H1 (cell line): ENCODE data around the gene MRPS27. TPM values are rescaled to one million over a fixed set of nuclear protein-coding genes. Genes with fewer than 3 reads are reported as not detected.

Experiments used
- CTCF ChIA-PET: fragments of 300-600 bp; sonication (Branson Sonifier 250); formaldehyde crosslinking; loops from one replicate; lab custom pipeline; 2021; ENCODE audit not compliant: partially characterized antibody; lab: Charles Lee
- POLR2A ChIA-PET: fragments of 300-600 bp; sonication (Branson Sonifier 250); formaldehyde crosslinking; loops from one replicate; lab custom pipeline; 2021; ENCODE audit warnings: inconsistent platforms; ENCODE audit not compliant: partially characterized antibody; lab: Charles Lee
- DNase-seq, 2 experiments: peaks; one replicate each; pipeline versions ENCODE4 v3.0.0 to v3.0.0-alpha.2; 2010 to 2022; ENCODE audit warnings: low spot score in 2 of 2, low read depth in 1 of 2, mixed read lengths in 1 of 2
- FAIRE-seq: peaks from 2 replicates; lab custom pipeline; 2011; peaks lifted over from hg19 to GRCh38; lab: Jason Lieb, UNC
- H2AFZ ChIP-seq: 2 replicates; pipeline ENCODE4 v1.8.1; 2012; ENCODE audit warnings: low read length, inconsistent platforms
- H2AK5ac ChIP-seq: 2 replicates; pipeline ENCODE4 v1.6.1; 2013; ENCODE audit warnings: low read depth, low read length
- H2BK120ac ChIP-seq: replicated peaks from 2 replicates; pipeline ENCODE3; 2013; ENCODE audit warnings: low read depth, low read length, inconsistent platforms
- H2BK12ac ChIP-seq: 2 replicates; pipeline ENCODE4 v1.6.1; 2013; ENCODE audit warnings: low read depth, low read length
- H2BK15ac ChIP-seq: 2 replicates; pipeline ENCODE4 v1.6.1; 2013; ENCODE audit warnings: low read length
- H2BK20ac ChIP-seq: 2 replicates; pipeline ENCODE4 v1.6.1; 2013; ENCODE audit warnings: low read length
- H2BK5ac ChIP-seq: 2 replicates; pipeline ENCODE4 v1.6.1; 2013; ENCODE audit warnings: low read depth, low read length
- H3K14ac ChIP-seq: 2 replicates; pipeline ENCODE4 v1.6.1; 2013; ENCODE audit warnings: inconsistent platforms; ENCODE audit not compliant: insufficient read length
- H3K18ac ChIP-seq: 2 replicates; pipeline ENCODE4 v1.6.1; 2013; ENCODE audit warnings: low read length; ENCODE audit errors: extremely low read depth
- H3K23ac ChIP-seq: 2 replicates; pipeline ENCODE4 v1.6.1; 2013; ENCODE audit warnings: inconsistent platforms; ENCODE audit not compliant: insufficient read length
- H3K23me2 ChIP-seq: 2 replicates; pipeline ENCODE4 v1.6.1; 2013; ENCODE audit warnings: low read depth, low read length
- H3K27ac ChIP-seq: 2 replicates; pipeline ENCODE4 v1.6.1; 2011; ENCODE audit warnings: low read depth, low read length, inconsistent platforms
- H3K27me3 ChIP-seq, 4 experiments: replicated peaks in 1 of 4; 1 replicate in 1 of 4; 2 replicates in 3 of 4; pipeline versions ENCODE4 v1.6.1 to v1.8.1; 2011 to 2013; ENCODE audit warnings: low read length in 3 of 4, mild to moderate bottlenecking in 3 of 4, inconsistent platforms in 2 of 4, mixed read lengths in 2 of 4, moderate library complexity in 1 of 4; ENCODE audit not compliant: control insufficient read depth in 3 of 4, insufficient read depth in 3 of 4; ENCODE audit errors: extremely low read depth in 1 of 4
- H3K36me3 ChIP-seq, 4 experiments: 2 replicates each; pipeline versions ENCODE4 v1.6.1 to v1.8.1; 2011 to 2013; ENCODE audit warnings: mild to moderate bottlenecking in 4 of 4, low read length in 3 of 4, moderate library complexity in 2 of 4, control low read depth in 1 of 4, inconsistent platforms in 1 of 4; ENCODE audit not compliant: insufficient read depth in 4 of 4, control insufficient read depth in 2 of 4
- H3K4ac ChIP-seq: replicated peaks from 2 replicates; pipeline ENCODE3; 2013; ENCODE audit warnings: low read length, low read depth, mixed read lengths, inconsistent platforms; ENCODE audit not compliant: insufficient read length
- H3K4me1 ChIP-seq, 4 experiments: replicated peaks in 1 of 4; 1 replicate in 1 of 4; 2 replicates in 3 of 4; pipeline versions ENCODE4 v1.6.1 to v1.8.1; 2011 to 2013; ENCODE audit warnings: low read length in 3 of 4, inconsistent platforms in 2 of 4, mixed read lengths in 1 of 4; ENCODE audit not compliant: insufficient read depth in 4 of 4, control insufficient read depth in 3 of 4
- H3K4me2 ChIP-seq, 2 experiments: 2 replicates each; pipeline versions ENCODE4 v1.6.1 to v1.8.1; 2011 to 2013; ENCODE audit warnings: low read depth in 2 of 2, low read length in 2 of 2, control low read depth in 1 of 2, inconsistent platforms in 1 of 2, mild to moderate bottlenecking in 1 of 2; ENCODE audit not compliant: insufficient read depth in 1 of 2
- H3K4me3 ChIP-seq, 4 experiments: fragments of 200-600, 300-600 bp in 1 of 4; sonication (generic), shearing (Covaris generic), sonication (Bioruptor Twin) in 1 of 4; 2 replicates each; pipeline versions ENCODE4 v1.5.1 to v1.8.1; 2011 to 2016; ENCODE audit warnings: low read length in 4 of 4, low read depth in 3 of 4, control low read depth in 2 of 4, inconsistent platforms in 2 of 4, mild to moderate bottlenecking in 2 of 4, mixed read lengths in 1 of 4, moderate library complexity in 1 of 4; ENCODE audit not compliant: insufficient read depth in 2 of 4; ENCODE audit errors: extremely low read depth in 1 of 4
- H3K56ac ChIP-seq: replicated peaks from 2 replicates; pipeline ENCODE3; 2013; ENCODE audit warnings: low read depth, mild to moderate bottlenecking, mixed read lengths, low read length, inconsistent platforms; ENCODE audit not compliant: insufficient read length
- H3K79me1 ChIP-seq: 2 replicates; pipeline ENCODE4 v1.6.1; 2013; ENCODE audit warnings: low read depth, low read length, control low read depth
- H3K79me2 ChIP-seq, 2 experiments: 2 replicates each; pipeline versions ENCODE4 v1.6.1 to v1.8.1; 2012 to 2013; ENCODE audit warnings: low read length in 2 of 2, mild to moderate bottlenecking in 2 of 2, inconsistent platforms in 1 of 2; ENCODE audit not compliant: insufficient read depth in 2 of 2, control insufficient read depth in 1 of 2
- H3K9ac ChIP-seq, 4 experiments: replicated peaks in 1 of 4; 1 replicate in 1 of 4; 2 replicates in 3 of 4; pipeline versions ENCODE4 v1.6.1 to v1.8.1; 2011 to 2013; ENCODE audit warnings: low read depth in 3 of 4, low read length in 3 of 4, control low read depth in 2 of 4, mild to moderate bottlenecking in 2 of 4, moderate library complexity in 2 of 4, inconsistent platforms in 1 of 4; ENCODE audit errors: extremely low read depth in 1 of 4
- H3K9me3 ChIP-seq, 2 experiments: 2 replicates each; pipeline versions ENCODE4 v1.6.1 to v1.8.1; 2012 to 2013; ENCODE audit warnings: mild to moderate bottlenecking in 2 of 2, moderate library complexity in 2 of 2, control low read depth in 1 of 2, inconsistent platforms in 1 of 2, low read depth in 1 of 2, low read length in 1 of 2, mixed read lengths in 1 of 2; ENCODE audit not compliant: insufficient read depth in 2 of 2
- H4K20me1 ChIP-seq, 2 experiments: replicated peaks in 1 of 2; 2 replicates each; pipeline versions ENCODE3 to v1.8.1; 2011 to 2013; ENCODE audit warnings: inconsistent platforms in 2 of 2, low read length in 2 of 2, mild to moderate bottlenecking in 1 of 2; ENCODE audit not compliant: insufficient read depth in 2 of 2, control insufficient read depth in 1 of 2
- H4K5ac ChIP-seq: 2 replicates; pipeline ENCODE4 v1.6.1; 2013; ENCODE audit warnings: low read length, low read depth, mixed read lengths, inconsistent platforms; ENCODE audit not compliant: insufficient read length
- H4K8ac ChIP-seq: 2 replicates; pipeline ENCODE4 v1.8.0; 2013; ENCODE audit warnings: mild to moderate bottlenecking, moderate library complexity, low read length, inconsistent platforms; ENCODE audit not compliant: insufficient read depth; ENCODE audit errors: extremely low read depth
- H4K91ac ChIP-seq: replicated peaks from 2 replicates; pipeline ENCODE3; 2013; ENCODE audit warnings: low read length, mixed read lengths, inconsistent platforms; ENCODE audit not compliant: insufficient read length
- BCL11A ChIP-seq, 2 experiments: IDR thresholded peaks; one replicate each; pipeline ENCODE4 v1.6.1; 2011; ENCODE audit warnings: low read depth in 2 of 2, low read length in 2 of 2, mild to moderate bottlenecking in 2 of 2
- EGR1 ChIP-seq: IDR thresholded peaks from 2 replicates; pipeline ENCODE4 v1.6.1; 2011; ENCODE audit warnings: low read depth, low read length, borderline replicate concordance
- JUND ChIP-seq: IDR thresholded peaks from 2 replicates; pipeline ENCODE4 v1.6.1; 2011; ENCODE audit warnings: mild to moderate bottlenecking, improper control_type of control experiment, low read length
- SIX5 ChIP-seq: IDR thresholded peaks from 2 replicates; pipeline ENCODE4 v1.6.1; 2011; ENCODE audit warnings: mild to moderate bottlenecking, low read depth, low read length
- SRF ChIP-seq: IDR thresholded peaks from 2 replicates; pipeline ENCODE4 v1.6.1; 2011; ENCODE audit warnings: mild to moderate bottlenecking, low read depth, low read length, moderate library complexity
- TCF12 ChIP-seq: IDR thresholded peaks from 2 replicates; pipeline ENCODE4 v1.6.1; 2011; ENCODE audit warnings: low read depth, mild to moderate bottlenecking, low read length
- ZNF274 ChIP-seq: IDR thresholded peaks from 2 replicates; pipeline ENCODE4 v1.7.0; 2012; ENCODE audit warnings: low read length, borderline replicate concordance; ENCODE audit errors: extremely low read depth
- WGBS, 2 experiments: shearing (Covaris generic) in 1 of 2; methylation state at CpG; one replicate each; pipeline versions ENCODE4 v1.1.6 to v1.1.7; 2013 to 2015; ENCODE audit warnings: low lambda C conversion rate in 2 of 2, mixed read lengths in 2 of 2, inconsistent platforms in 1 of 2, low coverage in 1 of 2, missing lambda C conversion rate in 1 of 2; ENCODE audit not compliant: insufficient replicate concordance in 2 of 2, insufficient coverage in 1 of 2, insufficient read length in 1 of 2; ENCODE audit errors: extremely low coverage in 1 of 2, missing lambda C conversion rate in 1 of 2; 5-methylcytosine and 5-hydroxymethylcytosine counted together
- polyA plus RNA-seq, 7 experiments: library from polyadenylated mRNA; depleted of rRNA in 3 of 7; stranded (reverse) in 5 of 7; unstranded in 2 of 7; fragments of >200 nt in 5 of 7; fragments of 200-250 nt in 2 of 7; gene quantifications; 1 replicate in 5 of 7; 2 replicates in 1 of 7; 4 replicates in 1 of 7; pipeline versions ENCODE4 v1.2.1 to v1.2.3, GENCODE V29; 2011 to 2013; ENCODE audit warnings: missing spikeins in 2 of 7, mixed read lengths in 2 of 7
- total RNA-seq: library from RNA; stranded (reverse); fragmentation: NEBNext Ultra II Directional; extraction: Animal tissue kit (Norgen Biotek cat#: 25700); gene quantifications from 2 replicates; pipeline ENCODE4 v1.2.1, GENCODE V29; 2021
- TF ChIP-seq, protein P1 (sequence below): IDR thresholded peaks from 2 replicates; pipeline ENCODE4 v1.6.1; 2012; ENCODE audit warnings: low read length, inconsistent platforms

The MRPS27 gene
- total and polyA plus RNA-seq, 2 of the 8 experiments (the other 6 are each of a cell fraction or from before 2014, with no cell fraction given), result 93.2 to 102 TPM

DNA sequence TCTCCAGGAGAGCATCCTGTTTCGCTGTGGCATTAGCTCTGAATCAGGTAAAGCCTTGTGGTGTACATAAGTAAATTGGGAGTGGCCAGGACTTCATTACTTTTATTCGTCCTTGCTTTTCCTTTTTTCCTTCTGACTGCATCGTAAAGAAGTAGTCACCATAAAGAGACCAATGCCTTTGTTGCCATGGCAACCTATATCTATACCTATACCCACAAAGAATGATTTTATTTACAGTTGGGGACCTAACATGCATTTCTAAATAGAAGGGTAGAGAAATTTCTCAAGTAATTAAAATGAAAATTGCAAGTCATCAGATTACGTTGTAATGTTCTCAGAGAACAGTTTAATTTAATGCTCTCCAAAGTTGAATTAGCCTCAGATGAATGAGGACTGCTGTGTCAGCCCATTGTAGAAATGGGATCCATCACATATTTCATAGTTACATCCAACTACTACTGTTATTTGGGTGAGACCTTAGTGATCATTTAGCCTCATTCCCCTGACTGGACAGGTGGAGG, 18.7 kb upstream of the MRPS27 start:
- Histone ChIP-seq H3K79me1 (no peaks in the 10 kb centered on the region), H3K9ac (no peak overlapping the region), H4K5ac (no peak overlapping the region), H2AK5ac (no peak overlapping the region), H3K23me2 (no peaks in the 10 kb centered on the region), H2BK120ac (no peak overlapping the region), H3K79me2 (no peaks in the 10 kb centered on the region), H4K20me1 (no peaks in the 10 kb centered on the region), H3K9me3 (no peaks in the 10 kb centered on the region), H3K4me3 (no peak overlapping the region), H3K18ac (no peak overlapping the region), H3K14ac (no peak overlapping the region), H3K27me3 (peaks cover 0 to 1% (median 0%) of the 10 kb centered on the region in 4 experiments; a peak in 1 of 7 replicates), H3K4me2 (no peak overlapping the region), H2BK15ac (no peak overlapping the region), H3K27ac (no peak overlapping the region), H2BK5ac (no peak overlapping the region), H2BK12ac (no peak overlapping the region), H2AFZ (no peak overlapping the region), H3K4ac (no peak overlapping the region), H4K91ac (no peak overlapping the region), H3K36me3 (peaks cover 0 to 20% (median 9%) of the 10 kb centered on the region in 4 experiments; a peak in 6 of 8 replicates), H2BK20ac (no peak overlapping the region), H3K4me1 (no peaks in the 10 kb centered on the region), H3K56ac (no peak overlapping the region), H3K23ac (no peak overlapping the region), H4K8ac (no peak overlapping the region)
- no peak for TF ChIP-seq TCF12
- TF ChIP-seq BCL11A (IDR thresholded peaks at IDR 0.05; ENCODE audit: low read depth in 2 of 2, low read length in 2 of 2), result no peak
- TF ChIP-seq, protein P1, sequence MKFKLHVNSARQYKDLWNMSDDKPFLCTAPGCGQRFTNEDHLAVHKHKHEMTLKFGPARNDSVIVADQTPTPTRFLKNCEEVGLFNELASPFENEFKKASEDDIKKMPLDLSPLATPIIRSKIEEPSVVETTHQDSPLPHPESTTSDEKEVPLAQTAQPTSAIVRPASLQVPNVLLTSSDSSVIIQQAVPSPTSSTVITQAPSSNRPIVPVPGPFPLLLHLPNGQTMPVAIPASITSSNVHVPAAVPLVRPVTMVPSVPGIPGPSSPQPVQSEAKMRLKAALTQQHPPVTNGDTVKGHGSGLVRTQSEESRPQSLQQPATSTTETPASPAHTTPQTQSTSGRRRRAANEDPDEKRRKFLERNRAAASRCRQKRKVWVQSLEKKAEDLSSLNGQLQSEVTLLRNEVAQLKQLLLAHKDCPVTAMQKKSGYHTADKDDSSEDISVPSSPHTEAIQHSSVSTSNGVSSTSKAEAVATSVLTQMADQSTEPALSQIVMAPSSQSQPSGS, result no peak
- TF ChIP-seq JUND, result no peak
- TF ChIP-seq SIX5, result no peak
- no peak for TF ChIP-seq EGR1
- no peak for TF ChIP-seq ZNF274
- TF ChIP-seq SRF, result no peak
- ChIA-PET CTCF (interaction anchor here (1.2 to 1.6 kb wide), 3 partner anchors 17 to 185 kb away, joined by 3 to 5 read pairs (median 4); no protein-coding TSS in a partner anchor), POLR2A (no interaction called here)
- no peak for DNase-seq
- no peak for FAIRE-seq
- 83% methylated on average over 4 of the region's 4 CpGs; no CpG with 5 or more reads in 1 of the 2 experiments for WGBS, 2 experiments
